Gastrocnemius medialis (tissue), 4 donors: ENCODE data around the gene HSPB6. TPM values are rescaled to one million over a fixed set of nuclear protein-coding genes. Genes with fewer than 3 reads are reported as not detected.

Experiments
- ATAC-seq, 2 donors: fragments of 150-250 bp; one replicate each; pipeline ENCODE4 v1.9.1; 2016
- DNase-seq, 2 donors: peaks; one replicate each; pipeline ENCODE4 v3.0.0-alpha.2; 2019
- H3K27ac ChIP-seq, 4 donors: fragments of 200-600 bp; sonication (generic); 1 replicate in 1 of 4; 2 replicates in 3 of 4; pipeline ENCODE4 v1.5.1; 2016 to 2018; ENCODE audit warnings: mild to moderate bottlenecking in 2 of 4, moderate library complexity in 1 of 4
- H3K27me3 ChIP-seq, 3 donors: fragments of 200-600 bp; sonication (generic) in 2 of 3; 1 replicate in 1 of 3; 2 replicates in 2 of 3; pipeline versions ENCODE4 v1.5.1 to v1.6.0; 2016 to 2019; ENCODE audit warnings: mild to moderate bottlenecking in 1 of 3, moderate library complexity in 1 of 3
- H3K36me3 ChIP-seq, 2 donors: fragments of 200-600 bp; sonication (generic) in 1 of 2; one replicate each; pipeline ENCODE4 v1.5.1; 2017 to 2018
- H3K4me1 ChIP-seq, 2 donors: fragments of 200-600 bp; sonication (generic) in 1 of 2; one replicate each; pipeline ENCODE4 v1.5.1; 2016 to 2017; ENCODE audit warnings: mild to moderate bottlenecking in 2 of 2
- H3K4me3 ChIP-seq, 4 donors: fragments of 200-600 bp; sonication (generic) in 3 of 4; 1 replicate in 1 of 4; 2 replicates in 3 of 4; pipeline ENCODE4 v1.5.1; 2016 to 2019; ENCODE audit warnings: mild to moderate bottlenecking in 2 of 4
- H3K9me3 ChIP-seq, 3 donors: fragments of 200-600 bp; sonication (generic) in 2 of 3; 1 replicate in 1 of 3; 2 replicates in 2 of 3; pipeline ENCODE4 v1.5.1; 2016 to 2019
- CTCF ChIP-seq, 5 experiments: fragments of 450-650 bp in 3 of 5; fragments of 200-600 bp in 2 of 5; sonication (generic) in 2 of 5; IDR thresholded peaks in 4 of 5; conservative IDR thresholded peaks in 1 of 5; 1 replicate in 4 of 5; 2 replicates in 1 of 5; pipeline ENCODE4 v1.5.1; 2016 to 2019; ENCODE audit warnings: antibody characterized with exemption in 5 of 5, mild to moderate bottlenecking in 3 of 5, moderate library complexity in 3 of 5
- POLR2A ChIP-seq, 2 donors: fragments of 450-650 bp; IDR thresholded peaks; one replicate each; pipeline ENCODE4 v1.6.1; 2017; ENCODE audit warnings: antibody characterized with exemption in 2 of 2, mild to moderate bottlenecking in 2 of 2, moderate library complexity in 2 of 2
- in situ Hi-C, 4 donors: fragments of 200-750 bp; cut with MboI; loops; one replicate each; pipeline versions ENCODE4 v1.15.0 to v1.8.0; 2017; ENCODE audit warnings: low sequenced_read_pairs in 4 of 4
- intact Hi-C: fragments of 100-400 bp; cut with DNase I; formaldehyde crosslinking; loops from one replicate; pipeline ENCODE4 v1.15.1; 2023; ENCODE audit warnings: low total_unique reads
- total RNA-seq, 4 donors: library from RNA; depleted of rRNA; stranded (reverse); fragments of >200 nt; gene quantifications; one replicate each; pipeline versions ENCODE4 v1.1.0 to v1.2.3, GENCODE V29; 2016

The HSPB6 gene
- total RNA-seq, 4 donors from 2014 or later = 79.8 to 241 (median 139) TPM

- H3K4me3 ChIP-seq = no peak overlapping the region
- ATAC-seq (no peak), DNase-seq (no peak)
- H3K9me3 ChIP-seq = no peaks in the 10 kb centered on the region
- TF ChIP-seq POLR2A (IDR thresholded peaks at IDR 0.05) = no peak
- no peak for TF ChIP-seq CTCF (IDR thresholded peaks at IDR 0.05 in 4 of 5, conservative IDR thresholded peaks at IDR 0.05 in 1 of 5)
- no peak overlapping the region for H3K27ac ChIP-seq
- no peaks in the 10 kb centered on the region for H3K4me1 ChIP-seq
- H3K36me3 ChIP-seq = peaks cover 0 to 17% of the 10 kb centered on the region in 2 donors
- in situ Hi-C loops = no loop called here
- intact Hi-C loops = no loop called here
- H3K27me3 ChIP-seq = no peaks in the 10 kb centered on the region
Measured at GRCh38 chr19:35781650-35782049, 24.8 kb upstream of the HSPB6 start.

GRCh38 chr19:35780717-35781116 is 23.9 kb upstream of the HSPB6 start:
- no peak for DNase-seq
- Histone ChIP-seq H3K27me3 (no peaks in the 10 kb centered on the region), H3K4me3 (no peak overlapping the region), H3K9me3 (no peaks in the 10 kb centered on the region), H3K27ac (no peak overlapping the region), H3K4me1 (peaks cover 0 to 4% of the 10 kb centered on the region in 2 donors), H3K36me3 (peaks cover 0 to 17% of the 10 kb centered on the region in 2 donors)
- intact Hi-C loops = no loop called here
- ATAC-seq = no peak
- TF ChIP-seq POLR2A (IDR thresholded peaks at IDR 0.05) = no peak
- no peak for TF ChIP-seq CTCF (IDR thresholded peaks at IDR 0.05 in 4 of 5, conservative IDR thresholded peaks at IDR 0.05 in 1 of 5)
- in situ Hi-C loops = no loop called here

- no peak overlapping the region for H3K27ac ChIP-seq
- ATAC-seq (no peak), DNase-seq (no peak)
- intact Hi-C loops = no loop called here
- no peak overlapping the region for H3K4me3 ChIP-seq
- no peaks in the 10 kb centered on the region for H3K27me3 ChIP-seq
- peaks cover 0 to 4% of the 10 kb centered on the region in 2 donors for H3K4me1 ChIP-seq
- TF ChIP-seq POLR2A (IDR thresholded peaks at IDR 0.05) (no peak), CTCF (IDR thresholded peaks at IDR 0.05 in 4 of 5, conservative IDR thresholded peaks at IDR 0.05 in 1 of 5) (no peak)
- in situ Hi-C loops = no loop called here
- peaks cover 0 to 17% of the 10 kb centered on the region in 2 donors for H3K36me3 ChIP-seq
- H3K9me3 ChIP-seq = no peaks in the 10 kb centered on the region
Measured at GRCh38 chr19:35780058-35780457, 23.2 kb upstream of the HSPB6 start.

- H3K4me1 ChIP-seq = peaks cover 4 to 5% of the 10 kb centered on the region in 2 donors
- no peaks in the 10 kb centered on the region for H3K9me3 ChIP-seq
- peaks cover 0 to 17% of the 10 kb centered on the region in 2 donors for H3K36me3 ChIP-seq
- H3K27me3 ChIP-seq = no peaks in the 10 kb centered on the region
- TF ChIP-seq CTCF (IDR thresholded peaks at IDR 0.05 in 4 of 5, conservative IDR thresholded peaks at IDR 0.05 in 1 of 5) = no peak
- TF ChIP-seq POLR2A (IDR thresholded peaks at IDR 0.05) = no peak
- H3K4me3 ChIP-seq = no peak overlapping the region
- DNase-seq = no peak
- intact Hi-C loops (loop anchor here (5.0 to 10.0 kb wide), 2 partner anchors 67 to 216 kb away; partner anchors contain the start of gene SDHAF1), in situ Hi-C loops (no loop called here)
- H3K27ac ChIP-seq = no peak overlapping the region
- ATAC-seq = no peak
Measured at GRCh38 chr19:35779033-35779432, 22.2 kb upstream of the HSPB6 start.

- DNase-seq (no peak), ATAC-seq (no peak)
- Histone ChIP-seq H3K27ac (no peak overlapping the region), H3K4me3 (no peak overlapping the region), H3K36me3 (peaks cover 0 to 17% of the 10 kb centered on the region in 2 donors), H3K9me3 (no peaks in the 10 kb centered on the region), H3K27me3 (no peaks in the 10 kb centered on the region), H3K4me1 (peaks cover 4 to 5% of the 10 kb centered on the region in 2 donors)
- in situ Hi-C loops (no loop called here), intact Hi-C loops (loop anchor here (5.0 to 10.0 kb wide), 2 partner anchors 66 to 217 kb away; partner anchors contain the start of gene SDHAF1)
- no peak for TF ChIP-seq POLR2A (IDR thresholded peaks at IDR 0.05)
- TF ChIP-seq CTCF (IDR thresholded peaks at IDR 0.05 in 4 of 5, conservative IDR thresholded peaks at IDR 0.05 in 1 of 5) = no peak
Measured at GRCh38 chr19:35777961-35778360, 21.1 kb upstream of the HSPB6 start.
